GM12864 (cell line): Measurements from ENCODE around the gene CKAP5.

Experiments
- DNase-seq: peaks from one replicate; pipeline ENCODE4 v3.0.0-alpha.2; 2011; ENCODE audit warnings: low read depth
- H3K4me3 ChIP-seq: 2 replicates; pipeline ENCODE4 v1.5.1; 2011; ENCODE audit warnings: mild to moderate bottlenecking, low read depth, low read length, control low read depth
- CTCF ChIP-seq: IDR thresholded peaks from 2 replicates; pipeline ENCODE4 v1.5.1; 2011; ENCODE audit warnings: low read depth, mild to moderate bottlenecking, moderate library complexity, low read length, control low read depth, inconsistent platforms; ENCODE audit errors: missing control alignments

Gene CKAP5

DNA sequence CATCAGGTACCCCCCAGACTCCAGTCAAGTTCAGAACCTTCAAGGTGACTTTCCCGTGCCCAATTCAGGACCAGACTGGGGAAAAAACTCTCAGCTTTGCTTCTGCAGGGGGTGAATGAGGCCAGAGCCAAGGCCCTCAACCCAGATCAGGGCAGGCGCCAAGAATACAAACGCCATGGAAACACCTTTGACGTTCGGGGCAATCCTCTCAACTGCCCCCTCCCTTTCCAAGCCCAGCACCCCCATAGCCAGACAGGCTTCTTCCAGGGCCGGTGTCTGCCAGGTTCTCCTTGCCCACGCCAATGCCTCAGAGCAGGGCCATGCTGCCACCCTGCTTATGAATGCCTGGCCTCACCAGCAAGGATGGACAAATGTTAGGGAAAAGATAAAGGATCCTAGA lies 151.5 kb downstream of the CKAP5 start:
- H3K4me3 ChIP-seq = no peak overlapping the region
- DNase-seq = no peak
- TF ChIP-seq CTCF = no peak

DNA sequence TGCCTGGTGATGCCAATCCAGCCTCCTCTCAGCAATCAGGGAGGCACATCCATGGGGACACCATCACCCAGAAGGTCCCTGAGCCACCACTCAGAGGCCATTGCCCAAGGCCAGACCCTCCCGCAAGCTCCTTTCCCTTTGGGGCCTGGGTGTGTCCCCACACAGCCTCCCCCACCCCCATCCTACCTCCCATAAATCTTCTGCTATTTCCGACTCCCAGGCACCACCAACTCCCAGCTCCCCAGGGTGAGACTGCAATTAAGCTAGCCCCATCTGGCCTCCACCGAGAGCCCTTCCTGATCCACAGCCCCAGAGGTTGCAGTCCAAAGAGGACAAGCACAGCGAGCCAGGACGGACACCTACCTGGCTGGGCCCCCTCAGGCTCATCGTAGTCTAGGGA lies 152.0 kb downstream of the CKAP5 start:
- no peak overlapping the region for H3K4me3 ChIP-seq
- DNase-seq = no peak
- no peak for TF ChIP-seq CTCF

- H3K4me3 ChIP-seq = no peak overlapping the region
- TF ChIP-seq CTCF = no peak
- DNase-seq = no peak
Observed at GRCh38 chr11:46693597-46694012, 152.5 kb downstream of the CKAP5 start.
